GM18519 (cell line): ENCODE data around the gene TACO1.

ENCODE experiments used
- ATAC-seq: cut with Tn5 transposase; IDR thresholded peaks from one replicate; pipeline ENCODE4 v1.9.1; 2021; ENCODE audit warnings: mild to moderate bottlenecking, moderate library complexity; ENCODE audit not compliant: unreplicated experiment, low FRiP score

Gene TACO1

DNA sequence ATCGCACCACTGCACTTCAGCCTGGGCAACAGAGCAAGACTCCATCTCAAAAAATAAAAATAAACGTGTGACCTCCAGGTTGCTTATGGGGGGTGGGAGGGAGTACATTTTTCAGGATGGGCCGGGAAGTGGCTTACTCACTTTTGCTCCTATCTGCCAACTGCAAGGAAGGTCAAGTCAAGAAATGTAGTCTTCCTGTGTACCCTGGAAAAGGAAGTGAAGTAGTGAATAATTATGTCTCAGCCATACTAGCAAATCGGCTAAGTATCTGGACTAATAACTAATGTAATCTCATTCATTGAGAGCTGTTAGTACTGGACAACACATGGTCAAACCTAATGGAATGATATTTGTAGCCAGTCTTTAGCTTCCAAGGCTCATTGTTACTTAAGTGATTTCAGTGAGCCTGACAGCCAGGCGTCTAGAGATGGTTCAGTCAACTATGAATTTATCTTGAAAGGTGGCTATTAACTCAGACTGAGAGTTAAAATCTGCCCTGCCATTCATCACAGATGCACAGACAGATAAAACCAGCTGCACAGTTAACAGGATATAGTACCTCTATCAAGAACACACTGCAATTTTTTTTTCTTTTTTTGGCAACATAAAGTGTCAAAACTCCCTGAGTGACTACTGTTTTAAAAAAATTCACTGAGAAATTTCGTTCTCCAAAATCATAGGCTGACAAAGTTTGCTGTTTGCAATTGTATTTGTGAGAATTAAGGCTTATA lies 3.7 kb upstream of the TACO1 start:
- ATAC-seq, result no peak

DNA sequence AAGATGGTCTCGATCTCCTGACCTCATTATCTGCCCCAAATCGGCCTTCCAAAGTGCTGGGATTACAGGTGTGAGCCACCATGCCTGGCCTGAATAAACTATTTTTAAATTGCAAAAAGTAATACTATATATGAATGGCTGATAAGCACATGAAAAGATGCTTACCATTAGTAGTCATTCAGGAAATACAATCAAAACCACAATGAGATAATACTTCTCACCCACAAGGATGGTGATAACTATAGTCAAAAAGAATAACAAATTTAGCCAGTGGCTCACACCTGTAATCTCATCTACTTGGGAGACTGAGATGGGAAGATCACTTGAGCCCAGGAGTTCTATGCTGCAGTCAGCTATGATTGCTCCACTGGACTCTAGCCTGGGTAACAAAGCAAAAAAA lies 2.4 kb upstream of the TACO1 start:
- ATAC-seq, result no peak

DNA sequence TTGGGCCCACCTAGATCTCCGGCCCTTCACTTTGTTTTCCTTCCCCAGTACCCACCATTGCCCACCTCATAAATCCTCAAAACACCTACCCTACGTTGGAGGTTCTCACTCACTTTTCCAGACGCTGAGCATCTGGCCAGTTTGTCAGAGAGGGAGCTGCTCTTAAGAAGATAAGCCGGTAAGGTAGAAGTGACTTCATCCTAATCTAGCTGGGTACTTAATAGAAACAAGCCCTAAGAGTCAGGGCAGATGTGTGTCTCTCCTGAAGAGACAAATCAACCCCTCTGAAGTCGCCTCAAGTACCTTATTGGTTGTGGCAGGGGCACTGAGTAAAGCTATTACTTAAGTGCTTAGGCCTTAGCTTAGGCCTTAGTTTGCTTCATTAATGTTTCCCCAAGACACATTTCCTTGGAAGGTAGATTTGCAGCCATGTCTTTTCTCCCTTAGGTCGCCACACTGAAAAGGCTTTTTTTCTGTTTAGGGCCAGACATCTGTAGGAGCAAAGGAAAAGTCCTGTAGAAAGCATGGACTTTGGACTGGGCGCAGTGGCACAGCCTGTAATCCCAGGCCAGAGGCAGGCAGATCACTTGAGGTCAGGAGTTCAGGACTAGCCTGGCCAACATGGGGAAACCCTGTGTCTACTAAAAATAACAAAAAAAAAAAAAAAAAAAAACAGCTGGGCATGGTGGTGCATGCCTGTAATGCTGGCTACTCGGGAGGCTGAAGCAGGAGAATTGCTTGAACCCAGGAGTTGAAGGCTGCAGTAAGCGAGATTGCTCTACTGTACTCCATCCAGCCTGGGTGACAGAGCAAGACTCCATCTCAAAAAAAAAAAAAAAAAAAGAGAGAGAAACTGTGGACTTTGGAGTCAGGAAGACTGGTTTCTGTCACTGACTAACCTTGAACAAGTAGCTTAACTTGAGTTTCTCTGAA lies 1.0 kb downstream of the TACO1 start:
- ATAC-seq, result no peak

DNA sequence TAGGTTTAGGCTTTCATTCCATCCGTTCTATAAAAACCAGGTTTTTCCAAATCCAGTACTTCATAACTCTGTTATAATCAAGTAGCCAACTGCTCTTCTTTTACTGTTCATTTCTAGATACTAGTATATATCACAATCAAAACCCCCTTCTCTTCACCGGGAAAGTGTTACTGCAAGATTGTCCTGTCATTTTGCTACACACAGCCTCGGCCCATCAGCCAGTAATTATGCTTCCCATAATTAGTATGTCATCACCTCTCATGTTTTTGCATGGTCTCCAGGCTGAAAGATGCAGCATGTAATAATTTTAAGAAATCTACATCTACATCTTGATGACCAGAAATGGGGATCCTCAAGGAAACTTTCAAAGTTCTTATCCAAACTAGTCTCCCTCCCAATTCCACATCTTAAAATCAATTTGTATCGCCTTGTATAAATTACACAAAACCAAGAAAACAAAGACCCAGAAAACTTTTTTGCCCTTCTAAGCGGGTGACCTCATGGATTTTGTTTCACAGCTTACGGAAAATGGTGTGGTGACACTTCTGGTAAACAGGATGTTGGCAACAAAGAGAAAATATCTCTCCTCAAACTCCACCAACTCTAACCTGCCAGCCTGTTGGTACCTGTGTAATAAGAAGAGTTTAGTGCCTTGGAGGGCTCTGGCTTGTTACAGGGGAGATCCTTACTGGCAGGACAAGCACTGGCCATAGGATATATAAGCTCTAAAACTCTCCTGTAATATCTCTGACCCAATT lies 9.3 kb downstream of the TACO1 start:
- no peak for ATAC-seq

DNA sequence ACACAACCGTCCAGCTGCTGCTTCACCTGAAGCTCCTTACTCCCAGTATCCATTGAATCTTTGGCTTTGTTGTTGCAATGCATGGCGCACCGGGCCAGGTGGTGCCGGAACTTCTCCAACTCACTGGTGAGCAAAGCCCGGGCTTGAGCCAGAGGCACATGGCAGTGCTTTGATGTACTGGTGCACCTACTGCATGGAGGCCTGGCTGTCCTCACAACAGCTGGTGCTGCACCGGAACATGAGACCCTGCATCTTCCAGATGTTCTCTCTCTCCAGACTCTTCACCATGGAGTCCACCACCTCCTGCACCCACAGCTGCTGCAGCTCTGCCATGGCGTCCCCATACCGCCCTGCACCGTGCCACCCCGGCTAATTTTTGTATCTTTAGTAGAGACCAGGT lies 10.2 kb downstream of the TACO1 start:
- no peak for ATAC-seq

DNA sequence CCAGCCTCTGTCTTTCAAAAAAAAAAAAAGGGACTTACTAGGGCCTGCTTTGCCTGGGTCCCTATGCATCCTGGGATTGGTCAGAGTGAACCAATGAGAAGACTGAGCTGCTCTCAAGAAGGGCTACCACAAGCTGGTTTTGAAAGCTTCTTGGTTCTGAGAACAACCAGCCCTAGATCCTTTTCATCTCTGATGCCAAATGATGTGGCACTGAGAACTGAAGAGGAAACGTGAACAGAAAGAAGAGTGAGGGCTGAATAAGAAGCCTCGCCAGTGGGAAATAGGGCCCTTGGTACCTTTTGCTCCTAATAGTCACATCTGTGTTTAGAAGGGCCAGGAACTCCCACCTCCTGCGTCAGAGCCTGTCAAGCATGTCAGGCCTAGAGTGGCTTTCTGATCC lies 10.7 kb downstream of the TACO1 start:
- ATAC-seq, result no peak

DNA sequence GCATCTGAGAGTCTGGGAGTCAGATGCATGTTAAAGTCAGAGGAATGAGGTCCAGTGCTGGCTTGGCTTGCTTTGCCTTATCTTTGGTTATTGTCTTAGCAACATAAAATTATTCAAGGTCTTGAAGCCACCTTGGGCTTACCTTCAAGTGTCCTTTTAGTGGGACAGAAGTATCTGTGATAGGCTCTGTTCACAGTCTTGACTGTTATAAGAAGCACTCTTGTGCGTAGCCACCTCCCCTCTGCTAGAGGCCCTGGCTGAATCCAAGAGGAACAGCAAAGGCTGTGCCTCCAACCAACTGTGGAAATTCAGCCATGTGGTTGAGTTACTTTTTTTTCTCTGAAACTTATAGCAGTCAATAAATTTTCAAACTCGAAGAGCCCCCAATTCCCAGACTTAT lies 13.0 kb downstream of the TACO1 start:
- ATAC-seq, result no peak

DNA sequence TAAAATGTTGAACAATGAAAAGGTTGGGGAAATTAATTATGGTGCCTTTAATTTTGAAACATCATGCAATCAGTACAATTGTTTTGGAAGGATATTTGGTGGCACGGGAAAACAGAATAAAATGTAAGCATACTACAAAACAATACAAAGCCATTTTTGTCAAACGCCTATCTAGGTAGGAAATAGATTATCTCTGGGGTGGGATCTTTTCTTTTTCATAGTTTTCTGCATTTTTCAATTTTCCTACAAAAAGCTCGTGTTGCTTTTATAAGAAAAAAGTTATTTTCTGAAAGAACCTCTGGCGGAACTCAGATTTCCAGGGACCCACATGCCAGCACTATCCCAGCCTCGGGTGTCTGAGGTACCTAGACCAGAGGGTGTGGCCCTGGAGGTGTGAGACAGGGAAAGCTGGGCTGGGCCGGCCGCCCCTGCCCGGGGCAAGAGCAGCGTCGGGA lies 20.6 kb downstream of the TACO1 start:
- ATAC-seq, result no peak

DNA sequence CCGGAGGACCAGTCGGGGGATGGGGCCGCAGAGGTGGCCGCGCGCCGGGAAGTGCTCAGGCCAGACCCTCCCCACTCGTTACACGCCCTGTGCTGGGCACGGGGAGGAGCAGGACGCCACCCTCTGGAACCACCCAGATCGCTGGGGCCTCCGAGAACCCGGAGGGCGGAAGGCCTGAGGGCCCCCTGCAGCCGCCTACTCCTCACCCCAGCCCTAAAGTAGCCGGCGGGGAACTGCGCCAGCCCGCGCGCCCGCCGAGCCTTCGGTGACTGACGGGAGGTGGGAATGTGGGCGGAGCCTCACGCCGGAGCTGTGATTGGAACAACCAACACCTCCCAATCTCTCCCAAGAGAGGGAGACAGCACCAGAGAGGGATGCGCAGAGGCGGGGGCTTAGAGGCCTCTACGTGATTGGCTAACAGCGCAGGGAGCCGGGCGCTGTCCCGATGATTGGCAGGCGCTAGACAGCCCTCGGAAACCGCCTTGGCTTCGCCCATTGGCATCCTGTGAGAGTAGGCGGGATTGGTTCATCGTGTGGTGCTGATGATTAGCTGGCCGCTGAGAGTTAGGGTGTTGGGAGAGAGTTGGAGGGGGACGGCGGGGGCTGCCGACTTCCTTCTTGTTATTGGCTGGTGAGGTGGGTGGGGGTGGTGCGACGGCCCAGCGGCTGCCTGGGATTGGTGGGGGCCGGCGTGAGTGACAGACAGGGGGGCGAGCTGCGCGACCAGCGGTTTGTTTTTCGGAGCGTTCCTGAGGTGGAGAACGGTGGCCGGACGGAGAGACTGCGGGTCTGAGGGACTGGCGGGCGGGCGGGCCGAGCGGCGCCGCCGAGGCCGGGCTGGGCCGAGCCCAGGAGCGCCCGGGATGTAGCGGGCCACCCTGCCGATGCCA lies 21.2 kb downstream of the TACO1 start, which contains the start of gene MAP3K3:
MAP3K3 (plus strand) TSS at position 734 of the 890 bp plus-strand sequence. CDS start 343 bp downstream, outside the sequence.
- ATAC-seq, result peak; percentile 87

DNA sequence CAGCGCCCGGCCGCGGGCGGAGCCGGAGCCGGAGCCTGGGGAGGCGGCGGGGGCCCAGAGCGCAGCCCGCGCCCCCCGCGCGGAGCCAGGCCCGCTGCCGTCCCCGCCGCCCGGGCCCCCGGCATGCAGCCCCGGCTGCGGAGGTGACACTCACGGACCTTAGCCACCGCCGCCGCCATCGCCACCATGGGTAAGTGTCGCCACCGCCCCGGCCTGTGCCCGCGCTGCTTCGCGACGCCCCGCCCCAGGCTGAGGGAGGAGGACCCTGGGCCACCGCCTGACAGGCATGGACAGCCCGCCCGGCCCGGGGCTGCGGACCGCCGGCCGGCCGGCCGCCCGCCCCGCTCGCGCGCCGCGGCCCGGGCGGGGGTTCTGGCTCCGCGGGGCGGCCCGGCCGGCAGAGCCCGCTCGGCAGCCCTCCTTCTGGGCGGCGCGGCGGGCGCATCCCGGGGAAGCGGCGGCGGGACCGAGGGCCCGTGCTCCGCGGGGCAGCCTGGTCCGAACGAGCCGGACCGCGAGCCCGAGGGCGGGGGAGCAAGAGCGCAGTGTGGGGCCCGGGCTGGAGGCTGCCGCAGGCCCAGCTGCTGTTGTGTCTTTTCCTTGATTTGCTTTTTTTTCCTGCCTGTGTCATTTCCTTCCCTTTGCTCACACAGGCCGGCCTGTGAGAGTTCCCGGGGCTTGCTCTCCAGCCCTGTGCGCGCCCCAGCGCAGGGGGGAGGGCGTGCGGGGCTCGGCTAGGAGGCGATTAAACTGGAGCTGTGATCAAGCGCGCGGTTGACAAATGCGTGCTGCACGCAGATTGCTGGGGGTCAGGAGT lies 22.1 kb downstream of the TACO1 start:
- peak; percentile 16 for ATAC-seq

DNA sequence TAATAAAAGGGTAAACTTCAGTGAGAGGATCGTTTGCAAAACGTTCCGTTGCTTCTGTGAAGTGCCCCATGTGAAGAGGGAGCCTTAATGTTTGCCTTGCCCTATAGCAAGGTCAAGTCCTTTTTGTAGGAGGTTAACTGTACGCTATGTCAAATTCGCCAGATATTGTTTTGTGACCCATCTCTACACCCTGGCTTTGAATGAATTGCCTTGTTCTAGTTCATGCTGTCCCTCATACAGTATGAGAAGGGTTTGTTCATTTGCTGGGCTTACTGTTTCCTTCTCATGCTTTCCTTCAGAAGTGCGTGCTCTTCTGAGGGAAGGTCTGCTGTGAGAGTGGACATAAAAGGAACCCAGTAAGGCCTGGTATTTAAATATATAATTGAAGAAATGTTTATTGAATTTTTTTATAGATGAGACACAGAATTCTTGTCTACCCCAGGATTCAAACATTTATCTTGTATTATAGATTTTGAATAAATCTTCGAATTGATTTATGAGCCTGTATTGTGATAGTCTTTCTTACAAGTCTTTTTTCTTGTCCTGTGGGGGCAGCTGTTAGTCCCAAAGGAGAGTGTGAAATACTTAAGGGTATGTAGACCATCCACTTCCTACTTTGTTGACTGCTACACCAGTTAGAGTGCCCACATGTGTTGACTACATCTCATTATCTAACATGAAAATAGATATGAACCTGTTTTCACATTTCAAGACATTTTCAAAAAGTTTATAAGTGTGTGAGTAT lies 23.3 kb downstream of the TACO1 start:
- ATAC-seq, result no peak

DNA sequence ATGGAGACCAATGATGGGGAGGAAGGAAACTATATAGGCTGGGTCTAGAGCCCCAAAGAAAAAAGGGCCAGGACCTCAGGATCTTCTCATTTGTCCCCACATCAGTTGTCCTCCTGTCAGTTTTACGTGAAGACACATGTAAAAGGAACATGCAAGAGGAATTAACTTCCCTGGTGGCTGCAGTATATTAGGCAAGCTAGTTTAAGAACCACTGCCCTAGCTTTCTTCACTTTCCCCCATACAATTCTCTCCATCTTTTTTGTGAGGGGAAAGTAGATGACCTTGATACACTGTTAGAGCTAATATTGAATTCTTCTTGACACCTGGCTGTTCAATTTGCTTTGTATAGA lies 23.8 kb downstream of the TACO1 start:
- ATAC-seq, result no peak

DNA sequence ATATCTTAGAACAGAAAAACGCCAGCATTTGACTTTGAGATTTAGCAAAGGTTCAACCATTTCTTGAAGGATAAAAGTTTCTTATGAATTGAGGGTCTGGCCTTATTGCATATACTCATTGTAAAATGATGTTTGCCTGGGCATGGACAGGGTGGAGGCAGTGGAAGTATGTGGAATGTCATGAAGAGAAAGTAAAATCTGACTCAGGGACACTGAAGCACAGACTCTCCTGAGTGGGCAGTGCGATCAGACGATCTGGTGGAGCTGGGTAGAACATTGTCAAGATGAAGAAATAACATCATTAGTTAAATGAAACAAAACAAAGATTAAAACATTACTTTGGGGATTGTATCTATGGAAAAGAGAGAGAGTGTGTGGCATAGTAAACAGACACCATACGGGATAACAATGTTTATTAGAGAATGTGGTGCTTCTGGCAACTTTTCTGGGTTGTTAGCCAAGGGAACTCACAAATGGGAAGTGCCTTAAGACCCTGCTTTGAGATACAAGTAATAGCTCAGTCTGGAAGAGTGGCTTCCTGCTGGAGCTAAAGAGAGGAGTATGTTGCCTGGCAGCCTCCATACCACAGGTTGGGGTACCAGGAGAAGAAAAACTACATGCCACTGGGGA lies 26.0 kb downstream of the TACO1 start:
- ATAC-seq, result no peak

DNA sequence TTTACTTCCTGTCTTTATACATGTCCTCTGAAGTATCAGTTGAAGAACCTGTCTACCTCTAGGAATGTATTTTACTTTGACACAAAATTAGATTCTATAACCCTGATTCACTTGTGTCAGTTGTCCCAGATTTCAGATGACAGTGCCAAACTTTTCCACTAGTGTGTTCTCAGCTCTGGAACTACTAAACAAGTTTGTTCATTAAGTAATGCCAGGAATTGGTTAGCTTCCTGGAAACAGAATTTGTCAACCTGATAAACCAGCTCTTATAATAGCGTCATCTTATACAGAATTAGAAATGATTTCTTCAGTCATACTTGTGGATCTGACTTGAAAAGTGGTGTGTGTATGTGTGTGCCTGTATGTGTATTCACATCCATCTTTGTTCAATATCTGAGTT lies 28.9 kb downstream of the TACO1 start:
- no peak for ATAC-seq

DNA sequence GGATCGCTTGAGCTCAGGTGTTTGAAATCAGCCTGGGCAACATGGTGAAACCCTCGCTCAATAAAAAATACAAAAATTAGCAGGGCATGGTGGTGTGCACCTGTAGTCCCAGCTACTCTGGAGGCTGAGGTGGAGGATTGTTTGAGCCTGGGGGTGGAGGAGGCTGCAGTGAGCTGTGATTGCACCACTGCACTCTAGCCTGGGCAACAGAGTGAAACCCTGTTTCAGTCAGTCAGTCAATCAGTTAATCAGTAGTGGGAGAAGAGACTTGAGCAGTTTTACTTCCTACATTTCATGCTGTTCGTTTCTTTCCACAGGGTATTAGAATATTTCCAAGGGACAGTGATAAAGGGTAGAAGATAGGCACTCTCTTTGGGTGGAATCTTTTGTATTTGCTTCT lies 30.4 kb downstream of the TACO1 start:
- ATAC-seq, result no peak

DNA sequence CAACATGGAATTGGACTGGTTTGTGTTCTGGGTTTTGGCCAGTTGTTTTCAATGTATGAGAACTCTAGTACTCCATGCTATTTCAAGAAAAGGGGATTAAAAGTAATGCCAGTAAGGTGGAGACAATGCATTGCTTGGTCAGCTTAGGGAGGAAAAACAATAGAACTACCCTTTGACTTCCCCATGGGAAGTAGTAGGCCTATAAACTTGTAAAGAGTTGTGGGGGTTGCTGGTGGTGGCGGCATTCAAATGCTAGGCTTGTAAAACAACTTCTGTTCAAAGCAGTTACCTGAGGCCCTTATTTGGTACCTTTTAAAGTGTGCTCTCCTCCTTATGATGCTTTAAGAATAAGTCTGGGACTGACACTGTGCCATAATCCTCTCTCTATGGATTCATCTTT lies 30.9 kb downstream of the TACO1 start:
- no peak for ATAC-seq

DNA sequence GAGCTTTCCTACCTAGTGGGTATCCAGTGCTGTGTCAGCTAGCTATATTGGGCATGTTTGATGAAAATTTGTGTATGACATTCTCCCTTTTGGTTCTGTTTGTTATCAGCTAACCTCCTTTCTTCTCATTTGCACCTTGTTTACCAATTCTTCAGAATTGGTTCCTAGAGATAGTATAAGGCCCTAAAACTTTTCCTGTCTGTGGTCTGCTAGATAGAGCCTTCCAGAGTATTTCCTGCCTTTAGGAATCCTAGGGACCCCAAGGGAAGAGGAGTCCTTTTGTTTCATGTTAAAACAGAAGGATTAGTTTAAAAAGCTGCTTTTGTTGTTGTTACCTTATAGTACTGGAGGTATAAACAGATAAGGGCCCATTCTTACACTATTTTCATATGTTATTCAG lies 33.0 kb downstream of the TACO1 start:
- no peak for ATAC-seq

DNA sequence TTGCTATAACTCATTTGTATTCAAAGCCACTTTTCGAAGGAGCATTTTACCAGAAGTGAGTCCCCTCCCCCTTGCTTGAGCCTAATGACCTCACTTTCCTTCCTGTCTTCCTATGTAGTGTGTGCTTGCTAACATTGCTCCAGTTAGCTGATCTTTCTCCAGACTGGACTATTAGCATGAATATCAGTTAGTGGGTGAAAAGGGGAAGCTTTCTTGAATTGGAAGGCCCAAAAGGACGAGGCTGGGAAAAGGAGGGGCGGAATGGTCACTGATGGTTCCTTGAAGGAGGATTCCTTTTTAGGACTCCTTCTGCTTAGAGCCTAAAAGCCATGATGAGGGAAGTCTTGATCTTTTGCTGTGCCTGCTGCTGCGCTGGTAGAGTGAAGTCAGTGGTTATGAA lies 33.5 kb downstream of the TACO1 start:
- ATAC-seq, result no peak
